Stimulated activated CD4-positive, alpha-beta T cell treated with anti-CD3 and anti-CD28 coated beads, Interleukin-2, amount 100 ng/mL, for 24 hours (primary cell): ENCODE data around the gene SARDH.

Experiments
- DNase-seq, 2 donors: peaks; one replicate each; pipeline ENCODE4 v3.0.0-alpha.2; 2020

The SARDH gene

GRCh38 chr9:133618726-133619125, 119.4 kb downstream of the SARDH start:
- DNase-seq, result no peak

GRCh38 chr9:133616643-133617405, 121.3 kb downstream of the SARDH start:
- no peak for DNase-seq

- no peak for DNase-seq
Observed at GRCh38 chr9:133615606-133616188, 122.5 kb downstream of the SARDH start.

GRCh38 chr9:133615186-133615585, 123.0 kb downstream of the SARDH start:
- DNase-seq, result no peak

GRCh38 chr9:133614678-133615077, 123.5 kb downstream of the SARDH start:
- no peak for DNase-seq

- no peak for DNase-seq
Observed at GRCh38 chr9:133614056-133614455, 124.1 kb downstream of the SARDH start.
